ENCODE results near the gene PNPLA7. TPM values are rescaled to one million over a fixed set of nuclear protein-coding genes. Genes with fewer than 3 reads are reported as not detected.
A peak's percentile ranks its signal among the peaks of the same experiment; 100 is the strongest.

The PNPLA7 gene
- total and polyA plus RNA-seq, 2 of the 8 experiments (the other 6 are each of a cell fraction or from before 2014, with no cell fraction given), result 0.35 to 0.47 TPM

- no peak for TF ChIP-seq NANOG (IDR thresholded peaks at IDR 0.05; ENCODE audit: insufficient read depth, low read depth, low read length, poor library complexity, severe bottlenecking)
- TF ChIP-seq PHF8 (conservative IDR thresholded peaks at IDR 0.05; ENCODE audit: low read depth, low read length), result peak; percentile 85
- TF ChIP-seq E2F6 (IDR thresholded peaks at IDR 0.05), result 0 out of 2 replicates have a peak, but pooled peaks have one; percentile 9
Measured at GRCh38 chr9:137552022-137552768, 2.0 kb upstream of the PNPLA7 start (continued).

Measured in H1 (cell line).